ENCODE results near the gene CEMIP2.

CEMIP2 gene

DNA sequence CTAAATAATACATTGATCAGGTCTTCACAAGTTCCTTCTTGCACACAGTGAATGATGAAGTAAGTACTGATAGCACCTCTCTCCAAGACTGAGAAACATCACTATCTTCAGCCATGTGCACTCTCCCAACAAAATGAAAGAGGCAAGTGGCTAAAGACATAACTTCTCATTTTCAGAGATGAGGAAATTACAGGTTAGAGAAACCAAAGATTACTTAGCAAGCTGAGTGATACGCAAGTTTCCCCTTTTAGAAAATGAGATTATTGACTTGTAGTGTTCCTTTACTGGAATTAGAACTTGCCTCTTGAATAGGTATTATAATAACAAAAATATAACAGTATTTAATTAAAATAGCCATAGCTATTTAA lies 21.6 kb downstream of the CEMIP2 start:
- DNase-seq, result no peak

DNA sequence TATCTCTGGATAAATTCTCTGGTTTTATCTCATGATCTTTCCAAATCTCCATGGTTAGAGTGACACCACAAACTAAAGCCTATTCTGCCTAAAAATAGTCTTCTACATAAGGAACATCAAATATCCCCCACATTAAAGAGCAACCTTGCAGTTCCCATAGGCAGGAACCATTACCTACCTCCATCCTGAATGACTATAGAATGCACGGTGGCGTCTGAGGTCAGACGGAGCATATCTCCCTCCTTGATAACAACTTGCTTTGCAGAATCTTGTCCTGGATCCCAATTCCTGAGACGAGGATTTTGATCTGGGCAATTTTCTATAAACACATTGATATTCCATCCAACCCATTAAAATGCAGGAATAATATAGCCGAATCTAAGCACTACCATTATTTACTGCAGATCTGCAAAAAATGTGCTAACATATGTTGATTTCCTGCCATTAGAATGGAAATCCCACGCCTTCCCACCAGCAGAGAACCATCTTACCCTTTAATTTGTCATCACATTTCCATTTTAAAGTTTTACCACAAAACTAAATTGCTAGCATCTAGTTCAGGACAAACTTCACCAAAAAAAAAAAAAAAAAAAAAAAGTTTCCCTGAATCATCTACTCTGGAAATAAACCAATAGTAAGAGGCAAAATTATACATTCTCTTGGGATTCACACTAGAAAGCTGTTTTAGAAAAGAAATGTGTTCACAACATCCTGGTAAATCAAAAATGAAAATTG lies 22.1 kb downstream of the CEMIP2 start:
- DNase-seq, result no peak

DNA sequence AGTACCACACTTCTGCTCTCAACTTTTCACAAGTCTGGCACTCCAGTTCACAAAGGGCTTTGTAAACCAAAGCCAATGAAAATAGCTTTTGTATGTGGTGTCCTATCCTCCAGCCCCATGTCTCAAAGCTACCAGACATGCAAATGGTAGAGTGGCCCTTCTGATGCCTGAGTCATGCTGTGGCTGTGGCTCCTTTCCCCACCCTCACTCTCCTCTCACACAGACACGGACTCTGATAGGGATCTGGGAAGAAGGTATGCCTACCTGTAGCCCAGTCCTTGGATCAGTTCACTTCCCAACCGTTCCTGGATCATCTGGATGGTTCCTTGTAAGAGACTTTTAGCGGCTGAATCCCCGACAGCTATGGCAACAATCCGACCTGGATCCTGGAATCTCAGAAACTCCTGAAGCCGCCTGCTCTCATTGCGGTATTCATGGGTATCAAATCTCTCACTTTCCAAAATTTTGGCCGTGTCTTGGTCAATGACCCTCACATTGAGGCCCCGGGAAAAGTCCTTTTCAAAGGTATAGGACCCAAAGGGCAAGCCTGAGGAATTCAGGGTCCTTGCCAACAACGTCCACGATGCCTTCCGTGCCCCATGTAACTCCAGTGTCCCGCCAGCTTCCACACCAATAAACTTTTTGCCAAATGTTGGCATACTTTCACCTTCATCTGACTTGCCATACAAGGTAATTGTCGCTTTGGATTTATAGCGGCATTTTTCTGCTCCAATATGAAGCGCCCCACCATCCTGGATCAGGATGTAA lies 23.4 kb downstream of the CEMIP2 start:
- no peak for DNase-seq

DNA sequence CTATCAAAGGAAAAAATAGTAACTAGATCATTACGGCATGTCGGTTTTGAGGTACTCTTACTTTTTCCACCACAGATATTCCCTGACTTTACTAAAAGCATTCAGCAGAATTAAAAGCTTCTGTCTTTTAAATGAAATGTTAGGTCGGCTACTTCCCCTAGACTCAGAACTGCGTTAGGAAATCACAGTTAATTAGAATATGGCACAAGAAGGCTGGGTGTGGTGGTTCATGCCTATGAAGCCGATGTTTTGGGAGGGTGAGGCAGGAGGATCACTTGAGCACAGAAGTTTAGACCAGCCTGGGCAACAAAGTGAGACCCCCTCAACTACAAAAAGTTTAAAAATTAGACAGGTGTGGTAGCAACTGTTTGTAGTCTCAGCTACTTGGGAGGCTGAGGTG lies 24.4 kb downstream of the CEMIP2 start:
- no peak for DNase-seq

DNA sequence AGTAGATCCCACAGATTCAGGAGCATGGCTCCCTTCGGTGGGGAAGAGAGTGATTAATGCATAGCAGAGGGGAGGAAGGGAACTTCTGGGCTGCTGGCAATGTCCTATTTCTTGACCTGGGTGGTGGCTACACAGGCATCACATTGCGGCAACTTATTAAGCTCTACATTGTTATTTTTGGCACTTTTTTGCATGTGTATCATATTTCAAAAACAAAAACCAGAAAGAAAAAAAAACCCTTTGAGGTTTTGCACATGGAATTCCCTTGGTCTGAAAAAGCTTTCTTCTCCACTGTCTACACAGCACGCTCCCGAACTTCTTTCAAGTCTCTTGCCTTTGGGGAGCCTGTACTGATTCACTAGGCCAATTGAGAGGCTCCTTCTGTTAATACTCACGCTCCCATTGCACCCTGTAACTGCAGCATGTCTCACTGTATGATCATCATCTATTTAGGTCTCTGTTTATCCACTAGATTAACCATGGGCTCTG lies 25.1 kb downstream of the CEMIP2 start:
- DNase-seq, result no peak

DNA sequence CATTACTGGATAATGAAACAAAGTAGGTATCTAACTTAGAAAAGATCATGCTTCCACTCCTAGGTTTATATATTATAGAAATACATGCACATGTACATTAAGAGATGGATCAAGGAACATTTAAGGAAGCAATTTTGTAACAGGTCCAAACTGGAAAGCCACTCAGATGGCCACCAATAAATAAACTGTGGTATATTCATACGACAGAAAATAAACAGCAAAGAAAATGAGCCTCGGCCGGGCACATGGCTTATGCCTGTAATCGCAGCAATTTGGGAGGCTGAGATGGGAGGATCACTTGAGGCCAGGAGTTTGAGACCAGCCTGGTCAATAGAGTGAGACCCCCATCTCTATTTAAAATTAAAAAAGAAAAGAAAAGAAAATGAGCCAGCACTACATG lies 25.6 kb downstream of the CEMIP2 start:
- no peak for DNase-seq

- no peak for DNase-seq
These were observed 26.2 kb downstream of the CEMIP2 start for GRCh38 chr9:71741926-71742648.

DNA sequence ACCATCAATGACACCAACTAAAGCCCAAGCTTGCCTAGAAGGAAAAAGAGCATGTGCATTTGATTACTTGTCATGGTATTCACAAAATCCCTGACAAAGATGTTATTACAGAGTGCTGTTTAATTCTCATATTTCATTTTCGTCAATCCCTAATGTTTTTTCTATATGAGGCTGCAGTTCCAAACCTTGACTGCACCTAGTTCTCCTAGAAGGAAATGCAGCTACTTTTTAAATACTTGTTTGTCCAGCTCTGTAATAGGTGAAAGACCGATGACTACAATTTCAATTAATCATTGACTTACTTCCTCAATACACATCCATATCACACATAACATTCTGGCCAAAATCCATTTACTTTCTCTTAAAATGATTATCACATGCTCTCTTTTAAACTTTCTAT lies 28.1 kb downstream of the CEMIP2 start:
- no peak for DNase-seq

- DNase-seq, result no peak
These were observed 30.9 kb downstream of the CEMIP2 start for GRCh38 chr9:71737455-71737854.

DNA sequence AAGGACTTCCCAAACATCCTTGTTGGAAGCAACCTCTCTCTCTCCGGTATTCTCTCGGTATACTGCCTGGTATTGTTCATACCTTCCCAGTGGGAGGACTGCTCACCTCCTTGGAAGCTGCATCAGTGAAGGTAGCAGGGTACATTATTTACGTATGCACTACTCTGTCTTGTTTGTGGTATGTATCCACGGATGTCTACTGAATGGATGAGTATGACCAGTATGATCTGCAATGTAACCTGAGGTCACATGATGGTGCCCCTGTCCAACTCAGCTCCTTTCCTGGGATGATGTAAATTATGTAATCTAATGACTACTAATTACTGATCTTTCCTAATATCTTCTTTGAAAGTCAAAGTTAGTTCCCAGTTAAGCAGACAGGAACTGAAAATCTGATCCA lies 32.1 kb downstream of the CEMIP2 start:
- no peak for DNase-seq

DNA sequence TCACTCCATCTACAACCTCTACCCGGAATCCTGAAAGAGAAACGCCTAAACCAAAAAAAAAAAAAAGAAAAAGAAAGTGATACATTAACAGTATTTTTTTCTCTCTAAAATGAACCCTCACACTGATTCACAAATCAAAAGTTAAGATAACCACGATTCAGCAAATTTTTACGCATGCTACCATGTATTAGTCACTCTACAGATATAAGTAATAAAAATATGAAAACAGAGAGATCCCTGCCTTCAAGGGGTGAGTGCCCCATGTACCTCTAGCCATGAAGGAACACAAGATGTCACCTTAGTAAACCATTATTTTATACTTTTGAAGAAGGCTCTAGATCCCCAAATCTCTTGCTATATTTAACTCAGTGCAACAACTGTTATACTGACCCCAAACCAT lies 33.4 kb downstream of the CEMIP2 start:
- no peak for DNase-seq

DNA sequence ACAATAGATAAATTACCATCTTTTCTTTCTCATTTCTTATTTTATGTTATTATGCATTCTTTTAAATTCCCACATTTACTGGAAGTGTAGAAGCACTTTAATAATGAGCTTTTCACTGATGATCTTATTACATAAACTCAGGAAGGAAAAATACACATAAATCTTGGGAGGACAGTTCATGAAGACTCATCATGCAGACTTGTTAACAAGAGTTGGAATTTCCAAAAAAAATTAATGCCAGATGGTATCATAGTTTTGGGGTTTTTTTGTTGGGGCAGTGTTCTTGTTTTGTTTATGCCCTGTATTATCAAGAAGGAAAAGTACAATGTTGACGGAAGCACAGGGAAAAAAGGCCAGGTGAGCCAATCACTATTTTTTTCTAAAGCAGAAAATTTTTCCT lies 35.1 kb downstream of the CEMIP2 start:
- no peak for DNase-seq

- DNase-seq, result no peak
These were observed 38.3 kb downstream of the CEMIP2 start for GRCh38 chr9:71729816-71730526.

DNA sequence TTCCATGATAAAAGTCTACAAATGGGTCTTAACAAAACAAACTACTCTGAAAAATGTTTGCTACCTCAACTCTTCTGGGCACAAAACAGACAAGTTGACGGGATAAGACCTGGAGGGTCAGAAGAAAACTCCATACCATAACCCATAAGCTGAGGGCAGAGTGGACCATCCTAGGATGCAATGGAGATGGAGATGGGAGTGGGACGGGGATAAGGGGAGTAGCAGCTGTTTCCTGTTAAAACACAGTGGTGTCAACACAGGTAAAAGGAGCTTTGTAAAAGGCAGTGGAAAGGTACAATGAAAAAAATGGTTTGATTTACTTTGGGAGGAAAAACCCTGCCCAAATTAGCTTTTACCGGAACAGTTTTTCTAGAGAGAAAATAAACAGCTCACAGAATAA lies 41.6 kb downstream of the CEMIP2 start:
- no peak for DNase-seq

DNA sequence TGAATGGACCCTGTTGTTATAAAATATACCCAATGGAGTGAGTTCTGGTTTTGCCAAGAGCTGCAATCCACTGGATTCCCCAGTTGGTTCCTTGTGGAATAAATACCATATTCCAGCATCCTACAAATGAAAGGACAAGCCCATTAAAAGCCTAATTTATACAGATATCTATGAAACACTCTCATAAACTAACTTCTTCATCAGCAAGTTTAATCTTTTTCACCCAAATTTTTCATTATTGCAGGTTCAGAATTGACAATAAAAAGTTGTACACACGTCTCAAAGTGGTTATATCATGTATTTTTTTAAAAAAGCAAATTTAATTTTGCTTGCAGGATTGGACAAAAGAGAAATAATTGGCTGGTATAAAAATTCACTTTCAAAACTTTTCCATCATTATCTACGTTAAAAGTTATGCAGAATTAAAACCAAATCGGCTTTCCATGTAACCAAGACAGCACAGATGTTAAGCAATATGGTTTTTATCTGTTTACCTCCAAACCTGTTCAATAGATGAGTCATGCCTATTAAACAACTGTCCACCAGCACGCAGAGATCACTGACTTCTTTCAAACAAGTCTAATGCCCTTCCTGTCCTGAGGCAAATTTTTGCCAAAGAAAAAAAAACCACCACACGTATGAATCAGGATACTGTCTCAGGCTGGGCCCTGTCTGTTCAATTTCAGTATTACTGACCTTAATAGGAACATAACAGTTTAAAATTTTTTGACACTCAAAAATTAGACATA lies 42.5 kb downstream of the CEMIP2 start:
- no peak for DNase-seq

DNA sequence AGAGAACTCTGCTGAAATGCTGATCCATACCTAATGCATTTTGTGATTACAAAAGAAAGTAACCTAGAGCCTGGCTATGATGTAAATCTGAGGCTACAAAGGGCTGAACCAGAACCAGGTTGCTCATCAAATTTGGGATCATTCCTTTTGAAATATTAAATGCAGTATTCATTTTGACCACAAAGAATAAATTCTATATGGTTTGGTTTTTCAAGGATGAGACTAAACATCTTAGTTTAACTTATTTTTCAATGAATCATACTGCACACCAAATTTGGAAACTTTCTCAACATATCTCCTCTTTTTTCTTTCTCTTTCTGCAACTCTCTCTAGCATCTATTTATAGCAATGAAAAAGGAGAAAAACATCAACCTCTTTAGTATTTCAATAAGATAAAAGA lies 46.5 kb downstream of the CEMIP2 start:
- DNase-seq, result no peak

- DNase-seq, result no peak
These were observed 48.8 kb downstream of the CEMIP2 start for GRCh38 chr9:71719562-71719961.

GRCh38 chr9:71719088-71719487 lies 49.2 kb downstream of the CEMIP2 start:
- no peak for DNase-seq

- no peak for DNase-seq
These were observed 52.0 kb downstream of the CEMIP2 start for GRCh38 chr9:71716138-71716909.

- DNase-seq, result no peak
These were observed 57.5 kb downstream of the CEMIP2 start for GRCh38 chr9:71710856-71711255.

DNA sequence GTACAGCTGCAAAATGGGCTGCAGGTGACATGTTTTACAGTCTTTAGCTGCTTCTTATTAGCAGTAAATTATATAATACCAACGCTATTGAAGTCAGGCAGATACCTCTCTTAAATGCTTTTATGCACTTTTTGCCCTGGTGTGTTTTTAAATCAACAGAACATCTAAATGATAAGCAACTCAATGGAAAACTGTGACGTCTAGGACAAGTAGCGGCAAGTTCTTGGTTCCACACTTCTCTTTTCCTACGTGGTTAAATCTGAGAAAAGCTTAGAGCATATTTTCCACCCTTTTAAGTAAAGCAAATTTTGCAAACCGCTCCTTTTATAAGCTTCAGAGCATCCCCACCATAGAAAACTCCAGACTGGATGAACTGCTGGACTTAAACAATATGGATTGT lies 58.1 kb downstream of the CEMIP2 start:
- DNase-seq, result no peak

DNA sequence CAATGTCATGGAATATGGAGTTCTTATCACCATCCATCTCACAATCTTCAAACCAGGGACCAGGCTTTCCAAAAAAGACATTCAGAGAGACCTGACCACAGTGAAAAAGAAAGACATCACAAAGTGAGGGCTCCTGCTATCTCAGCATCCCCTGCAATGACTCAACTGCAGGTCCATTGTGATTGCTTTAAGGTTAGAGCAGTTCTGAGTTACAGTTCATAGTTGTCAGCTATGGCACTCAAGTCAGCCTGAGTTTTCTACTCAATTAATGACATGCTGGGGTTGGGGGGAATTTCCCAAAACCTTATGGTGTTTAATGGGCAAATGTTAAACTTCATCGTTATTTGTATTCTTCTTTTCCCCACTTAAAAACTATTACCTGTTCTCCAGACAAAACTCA lies 58.9 kb downstream of the CEMIP2 start:
- DNase-seq, result no peak

Measured in stimulated activated CD4-positive, alpha-beta T cell treated with anti-CD3 and anti-CD28 coated beads, Interleukin-2, amount 100 ng/mL, for 48 hours (primary cell).